K562 (cell line): ENCODE measurements around the gene CCDC85C. TPM values are rescaled to one million over a fixed set of nuclear protein-coding genes. Genes with fewer than 3 reads are reported as not detected.
A peak's percentile ranks its signal among the peaks of the same experiment; 100 is the strongest.

Experiments
- ATAC-seq: fragments of 200-7000 bp; cut with Tn5 transposase; 3 replicates; pipeline ENCODE4 v1.9.1; 2020; ENCODE audit warnings: moderate library complexity
- BruUV-seq: library from RNA; stranded (reverse); fragments of 400-500 nt; replicated peaks from 2 replicates; lab custom pipeline; 2021; lab: Mats Ljungman, UMichigan
- CTCF ChIA-PET: fragments of 300-600 bp; formaldehyde crosslinking; extraction: SDS; loops from one replicate; lab custom pipeline; 2021; ENCODE audit warnings: low intra/inter-chr PET ratio; lab: Yijun Ruan, JAX
- POLR2A ChIA-PET: fragments of 300-600, 350-650 bp; sonication (Branson Sonifier 250); formaldehyde crosslinking; extraction: SDS; loops from one replicate; lab custom pipeline; 2021; ENCODE audit warnings: antibody characterized with exemption, inconsistent platforms; lab: Yijun Ruan, JAX
- DNase-seq, 4 experiments: peaks; one replicate each; pipeline versions ENCODE4 v3.0.0 to v3.0.0-alpha.2; 2011 to 2018; ENCODE audit warnings: low spot score in 3 of 4, mixed read lengths in 3 of 4; ENCODE audit errors: extremely low read depth in 1 of 4
- FAIRE-seq: peaks from 2 replicates; lab custom pipeline; 2011; peaks lifted over from hg19 to GRCh38; lab: Jason Lieb, UNC
- H2AFZ ChIP-seq: 2 replicates; pipeline ENCODE4 v1.6.0; 2011; ENCODE audit warnings: low read depth, low read length, control low read depth, inconsistent platforms
- H3K27ac ChIP-seq: fragments of 200-600 bp; 3 replicates; pipeline ENCODE4 v1.8.0; 2011; ENCODE audit warnings: low read depth, mild to moderate bottlenecking, control low read depth, inconsistent platforms, low read length, moderate library complexity, mixed read lengths; ENCODE audit errors: extremely low read depth
- H3K27me3 ChIP-seq, 2 experiments: fragments of 300-600 bp in 1 of 2; 2 replicates in 1 of 2; 3 replicates in 1 of 2; pipeline versions ENCODE4 v1.6.0 to v1.8.0; 2011; ENCODE audit warnings: inconsistent platforms in 2 of 2, low read length in 2 of 2, mild to moderate bottlenecking in 1 of 2, mixed read lengths in 1 of 2, moderate library complexity in 1 of 2; ENCODE audit not compliant: control insufficient read depth in 2 of 2, insufficient read depth in 2 of 2
- H3K36me3 ChIP-seq: fragments of 300-600 bp; 3 replicates; pipeline ENCODE4 v1.8.0; 2011; ENCODE audit warnings: mild to moderate bottlenecking, low read length, inconsistent platforms; ENCODE audit not compliant: control insufficient read depth, insufficient read depth
- H3K4me1 ChIP-seq, 2 experiments: fragments of 200-600 bp in 1 of 2; replicated peaks in 1 of 2; 2 replicates in 1 of 2; 3 replicates in 1 of 2; pipeline versions ENCODE4 v1.5.1 to v1.8.0; 2011; ENCODE audit warnings: inconsistent platforms in 2 of 2, low read length in 2 of 2, mild to moderate bottlenecking in 1 of 2, mixed read lengths in 1 of 2, moderate library complexity in 1 of 2; ENCODE audit not compliant: control insufficient read depth in 2 of 2, insufficient read depth in 2 of 2
- H3K4me2 ChIP-seq: 2 replicates; pipeline ENCODE4 v1.6.1; 2011; ENCODE audit warnings: low read length, control low read depth, inconsistent platforms, mixed read lengths; ENCODE audit not compliant: insufficient read depth
- H3K4me3 ChIP-seq: fragments of 200-600 bp; sonication (generic), shearing (Covaris generic); 2 replicates; pipeline ENCODE4 v1.5.1; 2016; ENCODE audit warnings: control low read depth, inconsistent platforms
- H3K79me2 ChIP-seq: fragments of 200-600 bp; 3 replicates; pipeline ENCODE4 v1.8.0; 2011; ENCODE audit warnings: low read length, inconsistent platforms; ENCODE audit not compliant: control insufficient read depth, insufficient read depth
- H3K9ac ChIP-seq, 2 experiments: 2 replicates each; pipeline versions ENCODE4 v1.6.0 to v1.6.1; 2011; ENCODE audit warnings: low read depth in 2 of 2, low read length in 2 of 2, control low read depth in 1 of 2, inconsistent platforms in 1 of 2, mild to moderate bottlenecking in 1 of 2, mixed read lengths in 1 of 2; ENCODE audit not compliant: insufficient read depth in 1 of 2
- H3K9me1 ChIP-seq: one replicate; pipeline ENCODE4 v1.6.0; 2011; ENCODE audit warnings: inconsistent platforms, mild to moderate bottlenecking, low read length, moderate library complexity; ENCODE audit not compliant: control insufficient read depth, insufficient read depth
- H3K9me3 ChIP-seq: replicated peaks from 2 replicates; pipeline ENCODE4 v1.5.1; 2011; ENCODE audit warnings: low read depth, low read length, inconsistent platforms; ENCODE audit not compliant: control insufficient read depth, insufficient read depth
- H4K20me1 ChIP-seq: replicated peaks from 2 replicates; pipeline ENCODE4 v1.6.1; 2011; ENCODE audit warnings: low read length, inconsistent platforms, mixed read lengths; ENCODE audit not compliant: control insufficient read depth, insufficient read depth
- DEAF1 ChIP-seq: fragments of 450-650 bp; formaldehyde crosslinking; IDR thresholded peaks from 2 replicates; pipeline ENCODE4 v1.4.0; 2020; ENCODE audit warnings: mild to moderate bottlenecking, moderate library complexity
- E2F8 ChIP-seq: fragments of 450-650 bp; IDR thresholded peaks from 2 replicates; pipeline ENCODE4 v1.7.1; 2018; ENCODE audit warnings: mild to moderate bottlenecking, low read depth; ENCODE audit not compliant: partially characterized antibody
- GTF3C2 ChIP-seq: IDR thresholded peaks from 3 replicates; pipeline ENCODE4 v1.6.1; 2011; ENCODE audit warnings: borderline replicate concordance, mild to moderate bottlenecking, moderate library complexity; ENCODE audit not compliant: insufficient read length; ENCODE audit errors: extremely low read depth
- KDM1A ChIP-seq, 2 experiments: fragments of 450-650 bp; IDR thresholded peaks; 2 replicates each; pipeline ENCODE4 v1.6.1; 2016; ENCODE audit warnings: mild to moderate bottlenecking in 2 of 2
- NFRKB ChIP-seq: fragments of 450-650 bp; IDR thresholded peaks from 2 replicates; pipeline ENCODE4 v1.6.1; 2016; ENCODE audit warnings: low read depth
- NR4A1 ChIP-seq, 2 experiments: fragments of 250-450 bp in 1 of 2; fragments of 450-650 bp in 1 of 2; sonication (Bioruptor Pico) in 1 of 2; IDR thresholded peaks; 2 replicates each; pipeline versions ENCODE4 v1.4.0 to v1.6.1; 2016 to 2020; ENCODE audit warnings: mild to moderate bottlenecking in 2 of 2, missing compliant biosample characterization in 1 of 2, missing genetic modification characterization in 1 of 2, moderate library complexity in 1 of 2
- SMARCB1 ChIP-seq: IDR thresholded peaks from 2 replicates; pipeline ENCODE4 v1.6.1; 2011; ENCODE audit warnings: improper control_type of control experiment, low read depth; ENCODE audit not compliant: insufficient read length
- SMC3 ChIP-seq: conservative IDR thresholded peaks from 2 replicates; pipeline ENCODE4 v1.6.1; 2011; ENCODE audit warnings: low read depth, low read length, improper control_type of control experiment; ENCODE audit not compliant: insufficient read depth
- TCFL5 ChIP-seq: fragments of 250-450 bp; sonication (Bioruptor Pico); conservative IDR thresholded peaks from 2 replicates; pipeline ENCODE4 v1.6.1; 2021; ENCODE audit warnings: mild to moderate bottlenecking, moderate library complexity, matching md5 sums
- ZNF76 ChIP-seq: fragments of 250-450 bp; sonication (Bioruptor Pico); IDR thresholded peaks from 2 replicates; pipeline ENCODE4 v1.4.0; 2020; ENCODE audit warnings: mild to moderate bottlenecking, moderate library complexity, borderline replicate concordance
- ZNF785 ChIP-seq: fragments of 250-450 bp; sonication (Bioruptor Pico); IDR thresholded peaks from 2 replicates; pipeline ENCODE4 v1.4.0; 2020; ENCODE audit warnings: mild to moderate bottlenecking
- WGBS: fragments of 100-300 bp; shearing (Covaris generic); methylation state at CpG from one replicate; pipeline ENCODE4 v1.1.6; 2016; ENCODE audit warnings: low coverage, mixed read lengths; ENCODE audit not compliant: insufficient coverage; ENCODE audit errors: missing lambda C conversion rate; 5-methylcytosine and 5-hydroxymethylcytosine counted together
- in situ Hi-C: fragments of 300-500 bp; cut with MboI; formaldehyde crosslinking; loops from 4 replicates; pipeline ENCODE4 v1.15.0; 2018; ENCODE audit warnings: inconsistent platforms, mixed read lengths
- intact Hi-C: fragments of 100-400 bp; cut with micrococcal nuclease; formaldehyde crosslinking; loops from 2 replicates; pipeline ENCODE4 v1.14.2; 2022
- polyA plus RNA-seq, 8 experiments: library from polyadenylated mRNA; depleted of rRNA in 4 of 8; stranded (reverse) in 5 of 8; unstranded in 3 of 8; fragments of >200 nt; fragmentation: Nextera tagmentation in 2 of 8; fragmentation: Illumina TruSeq in 1 of 8; extraction: Ambion mirVana in 2 of 8; extraction: Trizol in 1 of 8; gene quantifications; 2 replicates each; pipeline versions ENCODE4 v1.2.1 to v1.2.3, GENCODE V29; 2011 to 2014; ENCODE audit warnings: inconsistent platforms in 1 of 8, missing spikeins in 1 of 8
- total RNA-seq, 7 experiments: library from RNA; depleted of rRNA in 6 of 7; stranded (reverse); fragments of >200 nt in 6 of 7; fragmentation: Illumina TruSeq in 2 of 7; extraction: Trizol in 2 of 7; gene quantifications; 2 replicates each; pipeline versions ENCODE4 v1.2.1 to v1.2.3, GENCODE V29; 2011 to 2021; ENCODE audit warnings: low replicate concordance in 1 of 7

Gene CCDC85C
- total and polyA plus RNA-seq, 9 of the 15 experiments (the other 6 are each of a cell fraction or from before 2014, with no cell fraction given) = 0.18 to 22.0 (median 6.3) TPM

GRCh38 chr14:99572173-99572999 is 31.6 kb downstream of the CCDC85C start:
- 10% methylated on average over 11 of the region's 18 CpGs for WGBS
- CTCF ChIA-PET = no interaction called here
- TF ChIP-seq SMARCB1 (no peak), NFRKB (no peak), NR4A1 (CRISPR knock-in tag; IDR thresholded peaks at IDR 0.05) (no peak), NR4A1 (tag; IDR thresholded peaks at IDR 0.05) (no peak), KDM1A (IDR thresholded peaks at IDR 0.05) (peak; percentile 63 to 74; a peak in 3 of 4 replicates), SMC3 (no peak), ZNF785 (CRISPR knock-in tag) (no peak), ZNF76 (CRISPR knock-in tag) (no peak), DEAF1 (no peak), TCFL5 (CRISPR knock-in tag) (no peak), GTF3C2 (no peak), E2F8 (no peak)

More at GRCh38 chr14:99572173-99572999, 31.6 kb downstream of the CCDC85C start:
- H3K9me3 ChIP-seq = no peaks in the 10 kb centered on the region
- H4K20me1 ChIP-seq = peaks cover 56% of the 10 kb centered on the region
- DNase-seq = peak; percentile 82 to 93 (median 84)
- intact Hi-C loops (loop anchor here (1.0 kb wide), 1 partner anchor 33 kb away; no protein-coding TSS in a partner anchor), in situ Hi-C loops (no loop called here)
- no TSS peak for BruUV-seq
- 0 out of 3 replicates have a peak, but pooled peaks cover 7% of the 10 kb centered on the region for H3K79me2 ChIP-seq
- H3K9ac ChIP-seq = peak overlapping the region in 1 of 2 experiments; percentile 68; a peak in 2 of 4 replicates
- H2AFZ ChIP-seq = no peak overlapping the region
- peak; percentile 84 for ATAC-seq
- peaks cover 26 to 85% of the 10 kb centered on the region in 2 experiments for H3K4me1 ChIP-seq
- H3K4me3 ChIP-seq = no peak overlapping the region
- POLR2A ChIA-PET = interaction anchor here (0.7 to 1.3 kb wide), 5 partner anchors 15 to 337 kb away, joined by 3 to 4 read pairs (median 4); no protein-coding TSS in a partner anchor
- no peak overlapping the region for H3K27ac ChIP-seq
- H3K36me3 ChIP-seq = no peaks in the 10 kb centered on the region
- peaks cover 2% of the 10 kb centered on the region for H3K9me1 ChIP-seq
- FAIRE-seq = peak; percentile 95
- H3K4me2 ChIP-seq = peak overlapping the region; percentile 71
- H3K27me3 ChIP-seq = no peaks in the 10 kb centered on the region
